Pons (tissue), 1 donor: Measurements from ENCODE around the gene FAM98C.
A peak's percentile ranks its signal among the peaks of the same experiment; 100 is the strongest.

Source experiments
- DNase-seq: peaks from one replicate; pipeline ENCODE4 v3.0.0-alpha.2; 2016; ENCODE audit warnings: low spot score

The FAM98C gene

GRCh38 chr19:38378866-38379265 is 24.0 kb upstream of the FAM98C start:
- no peak for DNase-seq

- no peak for DNase-seq
Observed at GRCh38 chr19:38381138-38381537, 21.8 kb upstream of the FAM98C start.

GRCh38 chr19:38383184-38383583 is 19.7 kb upstream of the FAM98C start:
- no peak for DNase-seq

GRCh38 chr19:38383743-38384142 is 19.1 kb upstream of the FAM98C start:
- no peak for DNase-seq

GRCh38 chr19:38384209-38385027 is 18.5 kb upstream of the FAM98C start:
- no peak for DNase-seq

GRCh38 chr19:38385057-38385803 is 17.7 kb upstream of the FAM98C start:
- no peak for DNase-seq

- no peak for DNase-seq
Observed at GRCh38 chr19:38385804-38386257, 17.1 kb upstream of the FAM98C start.

GRCh38 chr19:38386300-38386970 is 16.5 kb upstream of the FAM98C start:
- DNase-seq, result no peak

GRCh38 chr19:38386971-38387549 is 15.8 kb upstream of the FAM98C start:
- DNase-seq, result no peak

GRCh38 chr19:38387550-38388348 is 15.1 kb upstream of the FAM98C start, which contains the start of gene GGN:
Gene GGN (minus strand): TSS chr19:38388034. CDS start chr19:38387261, 773 bp downstream.
- peak; percentile 68 for DNase-seq

- no peak for DNase-seq
Observed at GRCh38 chr19:38388349-38389100, 14.4 kb upstream of the FAM98C start, which contains the start of gene SPRED3. Gene SPRED3 (plus strand): TSS chr19:38388697. CDS start chr19:38390303, 1,606 bp downstream.

GRCh38 chr19:38389101-38389925 is 13.6 kb upstream of the FAM98C start:
- DNase-seq, result no peak

GRCh38 chr19:38389957-38390924 is 12.7 kb upstream of the FAM98C start:
- DNase-seq, result no peak

- DNase-seq, result no peak
Observed at GRCh38 chr19:38391911-38392464, 10.9 kb upstream of the FAM98C start.

GRCh38 chr19:38392707-38393308 is 10.1 kb upstream of the FAM98C start:
- DNase-seq, result no peak

- no peak for DNase-seq
Observed at GRCh38 chr19:38394488-38394887, 8.4 kb upstream of the FAM98C start.

GRCh38 chr19:38395381-38396114 is 7.3 kb upstream of the FAM98C start:
- DNase-seq, result no peak
